ENCODE measurements around the gene TLK1. TPM values are rescaled to one million over a fixed set of nuclear protein-coding genes. Genes with fewer than 3 reads are reported as not detected.

Gene TLK1
- total RNA-seq, 1 experiment from 2014 or later = 101 TPM

DNA sequence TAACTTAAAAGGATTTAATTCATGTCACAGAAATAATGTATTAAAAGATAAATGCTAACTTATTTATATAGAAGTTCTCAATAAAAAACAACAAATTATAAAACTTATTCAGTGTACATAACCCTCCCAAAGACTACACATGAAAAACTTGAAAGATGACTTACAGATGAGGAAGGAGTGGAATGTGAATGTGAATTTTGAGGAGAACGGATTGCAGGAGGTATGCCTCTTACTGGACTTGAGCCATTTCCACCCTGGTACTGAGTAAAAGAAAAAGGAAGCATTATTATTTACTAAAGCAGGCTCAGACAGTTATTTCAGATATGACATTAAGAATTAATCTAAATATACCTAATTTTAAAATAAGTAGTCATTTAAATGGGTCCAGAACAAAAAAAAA, 104.4 kb downstream of the TLK1 start:
- POLR2A ChIA-PET (ENCODE audit: unreplicated experiment) = no interaction called here
- no peaks in the 10 kb centered on the region for H3K9me2 ChIP-seq (ENCODE audit: insufficient read depth)
- 0 out of 2 replicates have a peak, but pooled peaks cover 3% of the 10 kb centered on the region for H3K9me3 ChIP-seq (ENCODE audit: insufficient read depth, low read depth)
- no peak for DNase-seq
- H3K4me3 ChIP-seq = no peak overlapping the region
- H3K27me3 ChIP-seq (ENCODE audit: insufficient read depth, low read depth) = no peaks in the 10 kb centered on the region
- H4K20me1 ChIP-seq (ENCODE audit: insufficient read depth) = no peaks in the 10 kb centered on the region
- intact Hi-C loops (cut with micrococcal nuclease; ENCODE audit: unreplicated experiment) = no loop called here
- peaks cover 6% of the 10 kb centered on the region; the same call in 1 of the 2 replicates for H3F3A ChIP-seq (ENCODE audit: insufficient read depth, low read depth)
- CTCF ChIA-PET = no interaction called here
- H3K4me2 ChIP-seq = no peak overlapping the region
- H2AFZ ChIP-seq = no peak overlapping the region
- TF ChIP-seq CTCF (conservative IDR thresholded peaks at IDR 0.05) = no peak
- TF ChIP-seq EZH2 (IDR thresholded peaks at IDR 0.05; ENCODE audit: low read depth) = no peak
- H3K27ac ChIP-seq = no peak overlapping the region
- no peaks in the 10 kb centered on the region for H3K79me2 ChIP-seq (ENCODE audit: low read depth)
- no TSS peak for BruUV-seq (replicated peaks)
- H3K4me1 ChIP-seq (replicated peaks; ENCODE audit: insufficient read depth) = no peaks in the 10 kb centered on the region
- H3K36me3 ChIP-seq (ENCODE audit: low read depth) = peaks cover 17% of the 10 kb centered on the region; the same call in 1 of the 2 replicates

DNA sequence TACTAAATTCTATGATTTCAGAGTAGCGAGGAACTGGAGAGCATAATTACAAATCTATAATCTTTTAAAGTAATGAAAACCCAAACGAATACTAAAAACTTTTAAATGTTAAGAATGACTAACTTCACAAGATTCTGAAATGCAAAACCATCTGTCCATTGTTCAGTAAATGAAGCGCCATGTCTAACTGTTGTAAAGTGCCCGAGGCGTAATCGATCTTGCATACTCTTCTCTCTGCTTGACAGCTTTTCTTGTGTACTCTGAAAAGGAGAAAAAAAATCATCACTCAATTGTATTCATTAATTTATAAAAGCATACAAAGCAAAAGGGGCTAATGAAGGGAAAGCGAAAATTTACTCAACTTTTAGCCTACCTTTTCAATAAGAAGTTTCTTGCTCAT, 111.0 kb downstream of the TLK1 start:
- Histone ChIP-seq H3K27me3 (ENCODE audit: insufficient read depth, low read depth) (no peaks in the 10 kb centered on the region), H3K4me2 (no peak overlapping the region), H3K9me2 (ENCODE audit: insufficient read depth) (no peaks in the 10 kb centered on the region), H3K36me3 (ENCODE audit: low read depth) (peaks cover 30% of the 10 kb centered on the region), H3K4me1 (replicated peaks; ENCODE audit: insufficient read depth) (no peaks in the 10 kb centered on the region), H3K4me3 (no peak overlapping the region), H3K79me2 (ENCODE audit: low read depth) (no peaks in the 10 kb centered on the region), H3F3A (ENCODE audit: insufficient read depth, low read depth) (peaks cover 9% of the 10 kb centered on the region; the same call in 1 of the 2 replicates), H2AFZ (no peak overlapping the region), H3K27ac (no peak overlapping the region), H3K9me3 (ENCODE audit: insufficient read depth, low read depth) (0 out of 2 replicates have a peak, but pooled peaks cover 1% of the 10 kb centered on the region), H4K20me1 (ENCODE audit: insufficient read depth) (no peaks in the 10 kb centered on the region; the same call in 1 of the 2 replicates)
- no peak for TF ChIP-seq CTCF (conservative IDR thresholded peaks at IDR 0.05)
- no peak for TF ChIP-seq EZH2 (IDR thresholded peaks at IDR 0.05; ENCODE audit: low read depth)
- ChIA-PET CTCF (no interaction called here), POLR2A (ENCODE audit: unreplicated experiment) (no interaction called here)
- BruUV-seq (replicated peaks) = no TSS peak
- intact Hi-C loops (cut with micrococcal nuclease; ENCODE audit: unreplicated experiment) = loop anchor here (5.0 kb wide), 1 partner anchor 368 kb away; no protein-coding TSS in a partner anchor
- no peak for DNase-seq

- Histone ChIP-seq H3K9me3 (ENCODE audit: insufficient read depth, low read depth) (no peaks in the 10 kb centered on the region), H3K27me3 (ENCODE audit: insufficient read depth, low read depth) (no peaks in the 10 kb centered on the region), H4K20me1 (ENCODE audit: insufficient read depth) (no peaks in the 10 kb centered on the region; the same call in 1 of the 2 replicates), H3K4me3 (no peak overlapping the region), H3K27ac (no peak overlapping the region), H3K4me2 (no peak overlapping the region), H3K79me2 (ENCODE audit: low read depth) (no peaks in the 10 kb centered on the region; the same call in 1 of the 2 replicates), H3F3A (ENCODE audit: insufficient read depth, low read depth) (peaks cover 12% of the 10 kb centered on the region; the same call in 1 of the 2 replicates), H3K4me1 (replicated peaks; ENCODE audit: insufficient read depth) (no peaks in the 10 kb centered on the region), H3K36me3 (ENCODE audit: low read depth) (peaks cover 44% of the 10 kb centered on the region), H3K9me2 (ENCODE audit: insufficient read depth) (no peaks in the 10 kb centered on the region), H2AFZ (no peak overlapping the region)
- BruUV-seq (replicated peaks) = no TSS peak
- ChIA-PET CTCF (no interaction called here), POLR2A (ENCODE audit: unreplicated experiment) (no interaction called here)
- intact Hi-C loops (cut with micrococcal nuclease; ENCODE audit: unreplicated experiment) = loop anchor here (5.0 kb wide), 1 partner anchor 371 kb away; no protein-coding TSS in a partner anchor
- TF ChIP-seq EZH2 (IDR thresholded peaks at IDR 0.05; ENCODE audit: low read depth) (no peak), CTCF (conservative IDR thresholded peaks at IDR 0.05) (no peak)
- no peak for DNase-seq
These were observed 114.6 kb downstream of the TLK1 start for GRCh38 chr2:171046048-171046560.

Data from PC-9 (cell line).